Measurements from ENCODE around the gene DPYSL4. TPM values are rescaled to one million over a fixed set of nuclear protein-coding genes. Genes with fewer than 3 reads are reported as not detected.

Gene DPYSL4
- total RNA-seq, 1 donor from 2014 or later = 26.1 TPM

- Histone ChIP-seq H3K9ac (ENCODE audit: low read length) (no peak overlapping the region), H3K9me3 (ENCODE audit: insufficient read depth, low read depth, low read length) (no peaks in the 10 kb centered on the region), H2AFZ (ENCODE audit: low read depth, low read length) (no peak overlapping the region), H3K4me3 (ENCODE audit: insufficient read depth, low read depth, low read length) (no peak overlapping the region), H3K4me2 (ENCODE audit: low read length) (no peak overlapping the region), H3K36me3 (ENCODE audit: insufficient read depth, low read length) (no peaks in the 10 kb centered on the region), H3K27me3 (ENCODE audit: insufficient read depth, low read length) (no peaks in the 10 kb centered on the region), H3K4me1 (ENCODE audit: insufficient read depth, low read length) (no peaks in the 10 kb centered on the region), H4K20me1 (ENCODE audit: insufficient read depth, low read length) (no peaks in the 10 kb centered on the region), H3K79me2 (ENCODE audit: insufficient read depth, low read length) (no peaks in the 10 kb centered on the region), H3K27ac (ENCODE audit: low read depth, low read length) (no peak overlapping the region)
- H3K4me3 Mint-ChIP-seq (ENCODE audit: unreplicated experiment) = no peak overlapping the region
- FAIRE-seq = no peak
- no peak for DNase-seq (ENCODE audit: low read depth)
- peaks cover 9% of the 10 kb centered on the region for H3K4me1 Mint-ChIP-seq (ENCODE audit: low read depth, unreplicated experiment)
- no peaks in the 10 kb centered on the region for H3K9me3 Mint-ChIP-seq (ENCODE audit: unreplicated experiment)
- no peak overlapping the region for H3K27ac Mint-ChIP-seq (ENCODE audit: unreplicated experiment)
- TF ChIP-seq, protein P1, sequence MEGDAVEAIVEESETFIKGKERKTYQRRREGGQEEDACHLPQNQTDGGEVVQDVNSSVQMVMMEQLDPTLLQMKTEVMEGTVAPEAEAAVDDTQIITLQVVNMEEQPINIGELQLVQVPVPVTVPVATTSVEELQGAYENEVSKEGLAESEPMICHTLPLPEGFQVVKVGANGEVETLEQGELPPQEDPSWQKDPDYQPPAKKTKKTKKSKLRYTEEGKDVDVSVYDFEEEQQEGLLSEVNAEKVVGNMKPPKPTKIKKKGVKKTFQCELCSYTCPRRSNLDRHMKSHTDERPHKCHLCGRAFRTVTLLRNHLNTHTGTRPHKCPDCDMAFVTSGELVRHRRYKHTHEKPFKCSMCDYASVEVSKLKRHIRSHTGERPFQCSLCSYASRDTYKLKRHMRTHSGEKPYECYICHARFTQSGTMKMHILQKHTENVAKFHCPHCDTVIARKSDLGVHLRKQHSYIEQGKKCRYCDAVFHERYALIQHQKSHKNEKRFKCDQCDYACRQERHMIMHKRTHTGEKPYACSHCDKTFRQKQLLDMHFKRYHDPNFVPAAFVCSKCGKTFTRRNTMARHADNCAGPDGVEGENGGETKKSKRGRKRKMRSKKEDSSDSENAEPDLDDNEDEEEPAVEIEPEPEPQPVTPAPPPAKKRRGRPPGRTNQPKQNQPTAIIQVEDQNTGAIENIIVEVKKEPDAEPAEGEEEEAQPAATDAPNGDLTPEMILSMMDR (IDR thresholded peaks at IDR 0.05; ENCODE audit: insufficient read depth, low read depth, low read length) = no peak
- no peak for TF ChIP-seq EZH2 (IDR thresholded peaks at IDR 0.05; ENCODE audit: insufficient read depth, low read length)
- H3K36me3 Mint-ChIP-seq (ENCODE audit: low read depth, unreplicated experiment) = peaks cover 14% of the 10 kb centered on the region
- H3K27me3 Mint-ChIP-seq (ENCODE audit: low read depth, unreplicated experiment) = peaks cover 9% of the 10 kb centered on the region
Observed at GRCh38 chr10:132240156-132240555, 53.4 kb downstream of the DPYSL4 start.

DNA sequence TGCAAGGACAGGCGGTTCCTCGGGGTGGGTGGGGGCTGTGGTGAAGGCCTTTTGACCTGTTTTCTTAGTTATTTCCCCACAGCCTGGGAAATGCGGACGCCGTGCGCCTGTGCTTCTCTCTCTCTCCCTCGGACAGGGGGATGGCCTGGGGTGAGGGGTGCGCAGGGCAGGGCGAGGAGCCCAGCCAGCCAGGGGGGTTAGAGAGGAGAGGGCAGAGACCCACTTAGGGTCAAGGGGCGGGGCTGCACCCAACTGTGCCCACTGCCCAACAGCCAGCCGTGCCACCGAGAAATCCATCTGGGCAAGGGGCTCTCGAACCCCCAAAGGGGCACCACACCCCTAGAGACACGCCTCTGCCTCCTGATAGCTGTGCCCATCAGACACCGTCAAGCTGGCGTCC, 53.8 kb downstream of the DPYSL4 start:
- Histone ChIP-seq H3K79me2 (ENCODE audit: insufficient read depth, low read length) (no peaks in the 10 kb centered on the region), H4K20me1 (ENCODE audit: insufficient read depth, low read length) (no peaks in the 10 kb centered on the region), H3K4me2 (ENCODE audit: low read length) (no peak overlapping the region), H3K9ac (ENCODE audit: low read length) (no peak overlapping the region), H3K4me3 (ENCODE audit: insufficient read depth, low read depth, low read length) (no peak overlapping the region), H3K36me3 (ENCODE audit: insufficient read depth, low read length) (no peaks in the 10 kb centered on the region), H3K9me3 (ENCODE audit: insufficient read depth, low read depth, low read length) (no peaks in the 10 kb centered on the region), H2AFZ (ENCODE audit: low read depth, low read length) (no peak overlapping the region), H3K27ac (ENCODE audit: low read depth, low read length) (no peak overlapping the region), H3K27me3 (ENCODE audit: insufficient read depth, low read length) (no peaks in the 10 kb centered on the region), H3K4me1 (ENCODE audit: insufficient read depth, low read length) (no peaks in the 10 kb centered on the region)
- Mint-ChIP-seq H3K4me3 (ENCODE audit: unreplicated experiment) (no peak overlapping the region), H3K27me3 (ENCODE audit: low read depth, unreplicated experiment) (peaks cover 10% of the 10 kb centered on the region), H3K4me1 (ENCODE audit: low read depth, unreplicated experiment) (peaks cover 9% of the 10 kb centered on the region), H3K27ac (ENCODE audit: unreplicated experiment) (no peak overlapping the region), H3K36me3 (ENCODE audit: low read depth, unreplicated experiment) (peaks cover 16% of the 10 kb centered on the region), H3K9me3 (ENCODE audit: unreplicated experiment) (no peaks in the 10 kb centered on the region)
- FAIRE-seq (no peak), DNase-seq (ENCODE audit: low read depth) (no peak)
- TF ChIP-seq EZH2 (IDR thresholded peaks at IDR 0.05; ENCODE audit: insufficient read depth, low read length) = no peak
- TF ChIP-seq, protein P1 (IDR thresholded peaks at IDR 0.05; ENCODE audit: insufficient read depth, low read depth, low read length) = no peak

- no peak overlapping the region for H2AFZ ChIP-seq (ENCODE audit: low read depth, low read length)
- no peaks in the 10 kb centered on the region for H3K9me3 ChIP-seq (ENCODE audit: insufficient read depth, low read depth, low read length)
- DNase-seq (ENCODE audit: low read depth) (no peak), FAIRE-seq (no peak)
- H3K9ac ChIP-seq (ENCODE audit: low read length) = no peak overlapping the region
- H3K27ac Mint-ChIP-seq (ENCODE audit: unreplicated experiment) = no peak overlapping the region
- no peak overlapping the region for H3K27ac ChIP-seq (ENCODE audit: low read depth, low read length)
- H3K4me2 ChIP-seq (ENCODE audit: low read length) = no peak overlapping the region
- TF ChIP-seq, protein P1 (IDR thresholded peaks at IDR 0.05; ENCODE audit: insufficient read depth, low read depth, low read length) = no peak
- no peak for TF ChIP-seq EZH2 (IDR thresholded peaks at IDR 0.05; ENCODE audit: insufficient read depth, low read length)
- peaks cover 9% of the 10 kb centered on the region for H3K4me1 Mint-ChIP-seq (ENCODE audit: low read depth, unreplicated experiment)
- peaks cover 10% of the 10 kb centered on the region for H3K27me3 Mint-ChIP-seq (ENCODE audit: low read depth, unreplicated experiment)
- H4K20me1 ChIP-seq (ENCODE audit: insufficient read depth, low read length) = no peaks in the 10 kb centered on the region
- H3K4me3 Mint-ChIP-seq (ENCODE audit: unreplicated experiment) = no peak overlapping the region
- H3K4me1 ChIP-seq (ENCODE audit: insufficient read depth, low read length) = no peaks in the 10 kb centered on the region
- H3K27me3 ChIP-seq (ENCODE audit: insufficient read depth, low read length) = no peaks in the 10 kb centered on the region
- no peaks in the 10 kb centered on the region for H3K36me3 ChIP-seq (ENCODE audit: insufficient read depth, low read length)
- H3K36me3 Mint-ChIP-seq (ENCODE audit: low read depth, unreplicated experiment) = peaks cover 16% of the 10 kb centered on the region
- H3K79me2 ChIP-seq (ENCODE audit: insufficient read depth, low read length) = no peaks in the 10 kb centered on the region
- no peaks in the 10 kb centered on the region for H3K9me3 Mint-ChIP-seq (ENCODE audit: unreplicated experiment)
- H3K4me3 ChIP-seq (ENCODE audit: insufficient read depth, low read depth, low read length) = no peak overlapping the region
Observed at GRCh38 chr10:132241086-132241485, 54.3 kb downstream of the DPYSL4 start.

Data from astrocyte (in vitro differentiated cells and primary cell).